Mesenchymal stem cell (in vitro differentiated cells and primary cell): ENCODE data around the gene GPM6B.

ENCODE experiments used
- DNase-seq: peaks from one replicate; pipeline ENCODE4 v3.0.0-alpha.2; 2013
- H2AFZ ChIP-seq: one replicate; pipeline ENCODE4 v1.6.1; 2013; ENCODE audit warnings: low read depth, mild to moderate bottlenecking, control low read depth, inconsistent platforms, low read length, moderate library complexity
- H2AK5ac ChIP-seq: 2 replicates; pipeline ENCODE4 v1.6.1; 2013; ENCODE audit warnings: low read length, moderate library complexity, mild to moderate bottlenecking, inconsistent platforms; ENCODE audit not compliant: severe bottlenecking
- H2BK120ac ChIP-seq: one replicate; pipeline ENCODE4 v1.6.1; 2013; ENCODE audit warnings: low read depth, mild to moderate bottlenecking, inconsistent platforms, low read length, moderate library complexity
- H2BK12ac ChIP-seq, 2 experiments: one replicate each; pipeline ENCODE4 v1.6.1; 2013; ENCODE audit warnings: inconsistent platforms in 2 of 2, low read length in 2 of 2, mild to moderate bottlenecking in 2 of 2, moderate library complexity in 2 of 2, control low read depth in 1 of 2
- H2BK15ac ChIP-seq: one replicate; pipeline ENCODE4 v1.6.1; 2013; ENCODE audit warnings: mild to moderate bottlenecking, low read depth, inconsistent platforms; ENCODE audit not compliant: poor library complexity, severe bottlenecking
- H2BK5ac ChIP-seq: 2 replicates; pipeline ENCODE4 v1.6.1; 2013; ENCODE audit warnings: low read depth, mild to moderate bottlenecking, low read length, control low read depth, inconsistent platforms; ENCODE audit not compliant: poor library complexity, severe bottlenecking
- H3K14ac ChIP-seq, 2 experiments: one replicate each; pipeline ENCODE4 v1.6.1; 2013; ENCODE audit warnings: inconsistent platforms in 2 of 2, low read length in 2 of 2, control low read depth in 1 of 2, mild to moderate bottlenecking in 1 of 2, moderate library complexity in 1 of 2
- H3K18ac ChIP-seq, 2 experiments: one replicate each; pipeline ENCODE4 v1.6.1; 2013; ENCODE audit warnings: inconsistent platforms in 2 of 2, low read length in 2 of 2, control low read depth in 1 of 2, low read depth in 1 of 2, mild to moderate bottlenecking in 1 of 2
- H3K23ac ChIP-seq, 2 experiments: one replicate each; pipeline ENCODE4 v1.6.1; 2013; ENCODE audit warnings: inconsistent platforms in 2 of 2, low read length in 2 of 2, mild to moderate bottlenecking in 2 of 2, moderate library complexity in 2 of 2, control low read depth in 1 of 2
- H3K27ac ChIP-seq: 2 replicates; pipeline ENCODE4 v1.5.1; 2013; ENCODE audit warnings: mild to moderate bottlenecking, moderate library complexity, low read length, control low read depth, inconsistent platforms; ENCODE audit not compliant: poor library complexity, severe bottlenecking
- H3K27me3 ChIP-seq, 2 experiments: 2 replicates each; pipeline versions ENCODE4 v1.6.1 to v1.7.0; 2013; ENCODE audit warnings: low read length in 2 of 2, mild to moderate bottlenecking in 2 of 2, moderate library complexity in 2 of 2, control low read depth in 1 of 2, inconsistent platforms in 1 of 2; ENCODE audit not compliant: control insufficient read depth in 1 of 2, insufficient read depth in 1 of 2
- H3K36me3 ChIP-seq, 2 experiments: 2 replicates each; pipeline versions ENCODE4 v1.6.1 to v1.7.0; 2013; ENCODE audit warnings: low read length in 2 of 2, control low read depth in 1 of 2, inconsistent platforms in 1 of 2, low read depth in 1 of 2, mild to moderate bottlenecking in 1 of 2; ENCODE audit not compliant: insufficient read depth in 2 of 2, control insufficient read depth in 1 of 2
- H3K4ac ChIP-seq, 2 experiments: one replicate each; pipeline ENCODE4 v1.6.1; 2013; ENCODE audit warnings: inconsistent platforms in 2 of 2, low read length in 2 of 2, mild to moderate bottlenecking in 2 of 2, moderate library complexity in 2 of 2, control low read depth in 1 of 2, low read depth in 1 of 2
- H3K4me1 ChIP-seq: 2 replicates; pipeline ENCODE4 v1.6.1; 2013; ENCODE audit warnings: low read depth, low read length, control low read depth; ENCODE audit not compliant: control insufficient read depth, insufficient read depth
- H3K4me2 ChIP-seq: 2 replicates; pipeline ENCODE4 v1.6.1; 2013; ENCODE audit warnings: low read length, mild to moderate bottlenecking, inconsistent platforms; ENCODE audit not compliant: poor library complexity, severe bottlenecking
- H3K4me3 ChIP-seq, 2 experiments: 2 replicates each; pipeline versions ENCODE4 v1.5.1 to v1.7.0; 2013; ENCODE audit warnings: low read length in 2 of 2, mild to moderate bottlenecking in 2 of 2, control low read depth in 1 of 2, low read depth in 1 of 2; ENCODE audit not compliant: insufficient read depth in 1 of 2
- H3K79me1 ChIP-seq: replicated peaks from 2 replicates; pipeline ENCODE4 v1.6.1; 2013; ENCODE audit warnings: mild to moderate bottlenecking, control low read depth, low read length, inconsistent platforms; ENCODE audit not compliant: poor library complexity, severe bottlenecking
- H3K9ac ChIP-seq: 2 replicates; pipeline ENCODE4 v1.7.0; 2013; ENCODE audit warnings: mild to moderate bottlenecking, low read length, moderate library complexity
- H3K9me3 ChIP-seq: 2 replicates; pipeline ENCODE4 v1.7.0; 2013; ENCODE audit warnings: mild to moderate bottlenecking, low read length; ENCODE audit not compliant: control insufficient read depth
- H4K8ac ChIP-seq: one replicate; pipeline ENCODE4 v1.6.1; 2013; ENCODE audit warnings: inconsistent platforms, mild to moderate bottlenecking, low read length, moderate library complexity
- H4K91ac ChIP-seq: one replicate; pipeline ENCODE4 v1.6.1; 2013; ENCODE audit warnings: mild to moderate bottlenecking, low read length, inconsistent platforms
- WGBS: methylation state at CpG from one replicate; pipeline ENCODE4 v1.1.7; 2013; ENCODE audit warnings: mixed read lengths; 5-methylcytosine and 5-hydroxymethylcytosine counted together

The GPM6B gene

DNA sequence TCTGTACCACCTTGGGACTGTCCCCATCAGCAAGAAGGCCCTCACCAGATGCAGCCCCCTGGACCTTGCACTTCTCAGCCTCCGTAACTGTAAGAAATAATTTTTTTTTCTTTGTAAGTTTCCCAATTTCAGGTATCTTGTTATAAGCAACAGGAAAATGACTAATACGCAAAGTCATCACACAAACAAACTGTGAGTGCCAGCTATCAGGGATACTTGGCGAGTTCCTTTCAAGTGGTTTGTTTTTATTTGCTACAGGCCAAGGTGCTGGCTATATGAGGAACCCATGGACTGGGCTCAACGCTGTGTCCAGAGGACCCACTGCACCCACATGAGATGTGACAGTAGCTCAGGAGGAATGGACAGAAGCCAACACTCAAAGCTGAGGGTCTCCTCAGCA lies 11.5 kb upstream of the GPM6B start:
- Histone ChIP-seq H3K79me1 (no peaks in the 10 kb centered on the region), H2BK5ac (no peak overlapping the region), H3K18ac (no peak overlapping the region), H2BK12ac (no peak overlapping the region), H2BK120ac (no peak overlapping the region), H3K4me2 (no peak overlapping the region), H2BK15ac (no peak overlapping the region), H2AFZ (no peak overlapping the region), H3K4ac (no peak overlapping the region), H3K4me3 (no peak overlapping the region), H3K27me3 (peaks cover 0 to 36% of the 10 kb centered on the region in 2 experiments), H3K27ac (no peak overlapping the region), H3K23ac (no peak overlapping the region), H3K9ac (no peak overlapping the region), H3K14ac (no peak overlapping the region), H3K36me3 (no peaks in the 10 kb centered on the region), H4K8ac (no peak overlapping the region), H3K9me3 (peaks cover 2% of the 10 kb centered on the region), H2AK5ac (no peak overlapping the region), H3K4me1 (no peaks in the 10 kb centered on the region), H4K91ac (no peak overlapping the region)
- 57% methylated on average over 1 of the region's 4 CpGs for WGBS
- no peak for DNase-seq

DNA sequence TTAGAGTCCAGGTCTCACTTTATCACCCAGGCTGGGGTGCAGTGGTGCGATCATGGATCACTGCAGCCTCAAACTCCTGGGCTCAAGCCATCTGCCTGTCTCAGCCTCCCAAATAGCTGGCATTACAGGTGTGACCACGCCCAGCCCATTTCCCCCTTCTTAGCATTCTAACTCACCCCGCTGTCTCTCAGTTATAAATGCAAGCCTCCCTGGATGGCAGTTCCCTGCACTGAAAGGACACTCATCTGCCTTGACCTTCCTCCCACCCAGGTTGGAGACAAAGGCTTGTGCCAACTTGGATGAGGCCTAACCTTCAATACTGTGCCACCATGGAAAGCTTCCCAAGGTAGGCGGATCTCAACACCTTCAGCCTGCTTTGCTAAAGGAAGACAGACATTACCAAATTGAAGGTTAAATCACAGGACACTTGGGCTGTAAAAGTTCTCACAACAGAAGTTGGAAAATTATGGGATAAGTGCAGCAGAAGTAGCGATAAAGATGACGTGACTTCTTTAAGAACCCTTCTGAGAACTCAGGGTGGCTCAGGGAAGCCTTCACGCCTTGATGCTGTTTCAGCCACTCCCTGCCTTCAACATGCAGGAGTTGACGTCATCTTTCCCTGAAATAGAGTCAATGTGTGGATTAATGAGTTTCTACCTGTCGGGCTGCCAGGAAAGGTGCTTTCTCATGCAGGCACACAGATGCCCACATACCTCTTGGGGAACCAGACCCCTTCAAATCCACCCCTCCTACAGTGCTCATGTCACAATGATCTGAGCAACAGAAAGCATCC lies 10.6 kb upstream of the GPM6B start:
- Histone ChIP-seq H3K4me1 (no peaks in the 10 kb centered on the region), H3K36me3 (no peaks in the 10 kb centered on the region), H2BK12ac (no peak overlapping the region), H3K9ac (no peak overlapping the region), H3K27ac (no peak overlapping the region), H4K91ac (no peak overlapping the region), H4K8ac (no peak overlapping the region), H3K4ac (no peak overlapping the region), H2BK120ac (no peak overlapping the region), H3K18ac (no peak overlapping the region), H3K14ac (no peak overlapping the region), H3K27me3 (peaks cover 0 to 41% of the 10 kb centered on the region in 2 experiments), H3K79me1 (no peaks in the 10 kb centered on the region), H3K23ac (no peak overlapping the region), H2AFZ (no peak overlapping the region), H3K4me3 (no peak overlapping the region), H2AK5ac (no peak overlapping the region), H3K4me2 (no peak overlapping the region), H2BK15ac (no peak overlapping the region), H3K9me3 (peaks cover 2% of the 10 kb centered on the region), H2BK5ac (no peak overlapping the region)
- 95% methylated on average over 8 of the region's 9 CpGs for WGBS
- DNase-seq = no peak

DNA sequence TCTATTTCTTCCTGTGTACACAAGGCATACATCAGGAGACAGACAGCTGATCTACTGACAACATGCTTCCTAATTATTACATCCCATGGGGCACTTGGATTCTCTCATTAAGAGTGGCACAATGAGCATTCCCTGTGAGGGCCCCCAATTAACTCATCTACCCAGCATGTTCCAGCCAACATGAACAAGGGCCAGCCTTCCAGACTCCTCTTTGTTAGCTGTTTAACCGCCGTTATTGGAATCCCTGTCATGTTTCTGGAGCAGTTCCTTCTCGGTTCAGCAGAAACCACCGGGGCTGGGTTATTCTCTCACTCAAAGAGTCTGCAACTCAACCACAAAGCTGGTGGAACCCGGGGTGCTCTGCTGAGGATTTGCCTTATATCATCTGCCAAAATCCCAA lies 9.9 kb upstream of the GPM6B start:
- H4K8ac ChIP-seq = no peak overlapping the region
- H3K4ac ChIP-seq = no peak overlapping the region
- no peak overlapping the region for H3K27ac ChIP-seq
- DNase-seq = no peak
- WGBS = 83% methylated on average over 5 of the region's 5 CpGs
- H3K4me2 ChIP-seq = no peak overlapping the region
- H3K9ac ChIP-seq = no peak overlapping the region
- H3K9me3 ChIP-seq = peaks cover 2% of the 10 kb centered on the region
- no peak overlapping the region for H2BK120ac ChIP-seq
- no peak overlapping the region for H3K23ac ChIP-seq
- H2BK15ac ChIP-seq = no peak overlapping the region
- peaks cover 0 to 41% of the 10 kb centered on the region in 2 experiments for H3K27me3 ChIP-seq
- no peak overlapping the region for H4K91ac ChIP-seq
- H3K4me1 ChIP-seq = no peaks in the 10 kb centered on the region
- H3K18ac ChIP-seq = no peak overlapping the region
- no peak overlapping the region for H3K14ac ChIP-seq
- H3K36me3 ChIP-seq = no peaks in the 10 kb centered on the region
- H3K4me3 ChIP-seq = no peak overlapping the region
- no peak overlapping the region for H2BK12ac ChIP-seq
- no peak overlapping the region for H2BK5ac ChIP-seq
- H2AK5ac ChIP-seq = no peak overlapping the region
- H2AFZ ChIP-seq = no peak overlapping the region
- no peaks in the 10 kb centered on the region for H3K79me1 ChIP-seq

DNA sequence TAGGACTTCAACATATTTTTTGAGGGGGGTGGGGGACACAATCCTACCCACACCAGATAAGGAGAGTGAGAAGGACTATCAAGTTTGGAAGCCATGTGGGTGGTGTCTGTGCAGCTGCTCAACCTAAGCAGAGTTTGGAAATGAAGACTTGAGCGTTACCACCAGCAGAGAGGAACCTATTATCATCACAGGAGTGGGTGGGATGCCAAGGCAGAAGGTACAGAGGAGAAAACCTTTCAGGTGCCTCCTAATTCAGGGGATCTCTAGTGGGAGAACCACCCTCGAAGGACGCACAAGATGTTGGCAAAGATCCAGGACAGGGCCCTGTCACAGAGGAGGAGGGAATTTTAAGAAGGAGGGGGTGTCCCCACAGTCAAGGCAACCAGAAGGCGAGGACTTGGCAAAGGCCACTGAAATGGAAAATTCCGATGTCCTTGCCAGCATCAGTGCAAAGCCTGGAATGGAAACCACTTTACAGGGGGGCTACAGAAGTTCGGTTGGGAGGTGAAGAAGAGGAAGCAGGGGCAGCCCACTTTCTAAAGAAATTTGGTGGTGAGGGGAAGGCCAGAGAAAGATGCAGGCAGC lies 8.4 kb upstream of the GPM6B start:
- H3K14ac ChIP-seq = no peak overlapping the region
- no peak overlapping the region for H2BK15ac ChIP-seq

More for the DNA sequence above, 8.4 kb upstream of the GPM6B start:
- H3K36me3 ChIP-seq = no peaks in the 10 kb centered on the region
- H3K9ac ChIP-seq = no peak overlapping the region
- H3K9me3 ChIP-seq = peaks cover 2% of the 10 kb centered on the region
- H3K18ac ChIP-seq = no peak overlapping the region
- no peak overlapping the region for H2BK120ac ChIP-seq
- H3K23ac ChIP-seq = no peak overlapping the region
- no peak overlapping the region for H2BK5ac ChIP-seq
- no peak for DNase-seq
- WGBS = 96% methylated on average over 6 of the region's 6 CpGs
- H3K4me3 ChIP-seq = no peak overlapping the region
- no peak overlapping the region for H2AK5ac ChIP-seq
- H3K4me2 ChIP-seq = no peak overlapping the region
- H4K8ac ChIP-seq = no peak overlapping the region
- no peaks in the 10 kb centered on the region for H3K4me1 ChIP-seq
- H3K79me1 ChIP-seq = no peaks in the 10 kb centered on the region
- no peak overlapping the region for H2AFZ ChIP-seq
- H3K27ac ChIP-seq = no peak overlapping the region
- H3K4ac ChIP-seq = no peak overlapping the region
- H2BK12ac ChIP-seq = no peak overlapping the region
- no peak overlapping the region for H4K91ac ChIP-seq
- peaks cover 0 to 39% of the 10 kb centered on the region in 2 experiments for H3K27me3 ChIP-seq
